Tongue (tissue), 2 donors: ENCODE results near the gene GHRH. TPM values are rescaled to one million over a fixed set of nuclear protein-coding genes. Genes with fewer than 3 reads are reported as not detected.
A peak's percentile ranks its signal among the peaks of the same experiment; 100 is the strongest.

Source experiments
- DNase-seq: peaks from one replicate; pipeline ENCODE4 v3.0.0-alpha.2; 2015
- total RNA-seq: library from RNA; depleted of rRNA; stranded (reverse); fragments of >200 nt; gene quantifications from one replicate; pipeline ENCODE4 v1.2.3, GENCODE V29; 2014

Gene GHRH
- total RNA-seq, 1 donor from 2014 or later, result not detected

GRCh38 chr20:37290158-37290810 is 28.7 kb upstream of the GHRH start:
- no peak for DNase-seq

GRCh38 chr20:37288091-37288490 is 26.5 kb upstream of the GHRH start:
- DNase-seq, result no peak

- no peak for DNase-seq
Observed at GRCh38 chr20:37285664-37286374, 24.2 kb upstream of the GHRH start.

DNA sequence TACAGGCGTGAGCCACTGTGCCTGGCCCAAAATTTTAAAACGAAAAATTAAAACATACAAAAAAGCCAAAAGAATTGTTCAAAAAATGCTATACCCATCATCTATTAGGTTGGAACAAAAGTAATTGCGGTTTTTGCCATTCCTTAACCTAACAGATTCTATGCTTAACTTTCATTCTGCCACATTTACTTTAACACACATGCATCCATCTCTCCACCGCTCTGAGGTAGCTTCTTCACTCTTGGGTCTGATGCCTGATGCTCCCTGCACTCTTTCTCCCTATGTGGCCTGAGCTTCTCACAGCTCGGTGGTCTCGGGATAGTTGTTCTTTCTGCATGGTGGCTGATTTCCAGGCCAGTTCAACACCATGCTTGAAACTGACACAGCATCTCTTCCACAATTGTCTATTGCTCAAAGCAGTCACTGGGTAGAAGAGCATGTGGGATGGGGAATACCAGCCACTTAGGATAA is 23.1 kb upstream of the GHRH start:
- DNase-seq, result no peak

GRCh38 chr20:37283530-37284195 is 22.0 kb upstream of the GHRH start:
- DNase-seq, result no peak

- peak; percentile 61 for DNase-seq
Observed at GRCh38 chr20:37282556-37282955, 20.9 kb upstream of the GHRH start.

DNA sequence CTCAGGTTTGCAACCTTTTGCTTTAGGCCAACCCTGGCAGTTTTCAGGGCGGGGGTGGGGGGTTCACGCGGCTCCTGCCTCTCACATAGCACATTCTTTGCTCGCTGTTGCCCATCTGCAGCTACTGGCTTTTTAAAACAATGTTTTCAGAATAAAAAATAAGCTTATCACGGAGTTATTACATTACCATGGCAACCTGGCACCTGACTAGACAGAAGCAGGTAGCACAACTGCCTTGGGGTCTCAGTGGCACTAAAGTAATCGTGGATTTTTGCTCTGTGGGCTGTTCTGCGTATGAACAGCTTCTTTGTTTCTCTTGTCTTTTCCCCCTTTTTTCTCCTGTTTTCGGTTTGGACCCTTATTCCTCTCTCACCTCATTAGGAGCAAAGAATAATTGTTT is 18.8 kb upstream of the GHRH start:
- DNase-seq, result no peak

DNA sequence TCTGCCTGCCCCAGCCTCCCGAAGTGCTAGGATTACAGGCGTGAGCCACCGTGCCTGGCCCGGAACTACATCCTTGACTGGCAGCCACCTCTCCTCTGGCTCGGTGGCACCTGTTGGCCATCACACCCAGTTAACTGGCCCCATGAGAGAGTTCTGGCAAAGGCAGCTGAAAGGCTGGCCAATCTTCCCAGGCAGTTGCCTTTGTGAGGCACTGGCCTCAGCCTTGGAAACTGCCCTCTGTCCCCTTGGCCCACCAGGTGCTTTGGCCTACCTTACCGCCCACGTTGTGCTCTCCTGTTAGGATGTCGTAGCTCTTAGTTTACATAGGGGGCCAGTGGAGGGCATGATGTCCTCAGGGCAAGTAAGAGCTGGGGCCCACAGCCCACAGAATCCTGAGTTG is 18.2 kb upstream of the GHRH start:
- no peak for DNase-seq

DNA sequence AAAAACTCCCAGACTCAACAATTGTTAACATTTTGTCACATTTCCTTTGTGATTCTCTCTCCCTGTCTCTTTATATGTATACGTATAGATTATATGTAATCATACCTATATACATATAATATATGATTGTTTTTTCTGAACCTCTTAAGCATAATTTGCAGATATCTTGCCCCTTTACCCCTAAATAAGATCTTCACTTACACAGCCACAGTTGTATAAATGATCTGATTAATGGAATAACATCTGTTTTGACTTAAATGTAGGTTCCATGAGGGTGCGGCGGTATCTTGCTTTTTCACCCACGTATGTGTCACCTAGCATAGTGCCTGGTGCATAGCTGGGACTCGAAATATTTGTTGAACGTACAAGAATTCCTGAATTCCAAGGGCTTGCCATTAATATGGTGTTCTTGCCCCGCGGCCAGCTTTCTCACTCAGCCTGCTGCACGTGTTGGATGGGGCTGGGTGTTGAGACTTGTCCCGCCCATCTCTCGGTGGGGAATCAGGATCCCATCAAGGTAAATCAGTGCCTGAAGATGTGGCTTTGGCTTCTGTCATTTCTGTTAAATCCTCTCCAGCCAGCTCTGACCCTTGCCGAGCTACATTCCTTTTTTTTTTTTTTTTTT is 17.5 kb upstream of the GHRH start:
- peak; percentile 45 for DNase-seq

- DNase-seq, result no peak
Observed at GRCh38 chr20:37277253-37277593, 15.6 kb upstream of the GHRH start.

DNA sequence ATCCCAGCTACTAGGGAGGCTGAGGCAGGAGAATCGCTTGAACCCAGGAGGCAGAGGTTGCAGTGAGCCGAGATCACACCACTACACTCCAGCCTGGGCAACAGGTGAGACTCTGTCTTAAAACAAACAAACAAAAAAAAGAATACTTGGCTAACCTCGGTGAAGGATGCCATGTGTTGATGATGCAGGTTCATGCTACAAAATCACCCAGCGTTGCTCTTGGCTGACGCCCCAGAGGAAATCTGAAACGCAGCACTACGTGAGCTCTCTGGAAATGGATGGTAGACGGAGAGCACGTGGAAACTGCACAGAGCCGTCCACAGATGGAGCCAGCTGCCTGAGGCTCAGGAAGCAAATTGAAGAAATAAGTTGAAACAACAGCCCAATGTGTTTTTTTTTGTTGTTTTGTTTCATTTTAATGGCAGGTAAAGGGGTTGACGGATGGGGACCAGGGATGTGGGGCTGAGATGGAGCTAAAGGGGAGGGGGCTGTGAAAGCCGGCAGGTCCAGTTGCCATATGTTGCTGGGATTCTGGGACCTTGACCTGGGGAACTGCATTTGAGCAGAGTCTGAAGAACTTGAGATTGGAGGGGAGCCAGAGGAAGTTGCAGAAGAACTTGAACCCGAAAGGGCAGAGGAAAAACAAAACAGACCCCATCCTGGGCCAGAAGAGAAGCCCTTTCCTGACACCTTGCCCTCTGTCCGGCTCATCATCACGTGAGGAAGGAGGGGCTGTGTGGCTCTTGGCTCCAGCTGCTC is 15.1 kb upstream of the GHRH start:
- peak; percentile 93 for DNase-seq

DNA sequence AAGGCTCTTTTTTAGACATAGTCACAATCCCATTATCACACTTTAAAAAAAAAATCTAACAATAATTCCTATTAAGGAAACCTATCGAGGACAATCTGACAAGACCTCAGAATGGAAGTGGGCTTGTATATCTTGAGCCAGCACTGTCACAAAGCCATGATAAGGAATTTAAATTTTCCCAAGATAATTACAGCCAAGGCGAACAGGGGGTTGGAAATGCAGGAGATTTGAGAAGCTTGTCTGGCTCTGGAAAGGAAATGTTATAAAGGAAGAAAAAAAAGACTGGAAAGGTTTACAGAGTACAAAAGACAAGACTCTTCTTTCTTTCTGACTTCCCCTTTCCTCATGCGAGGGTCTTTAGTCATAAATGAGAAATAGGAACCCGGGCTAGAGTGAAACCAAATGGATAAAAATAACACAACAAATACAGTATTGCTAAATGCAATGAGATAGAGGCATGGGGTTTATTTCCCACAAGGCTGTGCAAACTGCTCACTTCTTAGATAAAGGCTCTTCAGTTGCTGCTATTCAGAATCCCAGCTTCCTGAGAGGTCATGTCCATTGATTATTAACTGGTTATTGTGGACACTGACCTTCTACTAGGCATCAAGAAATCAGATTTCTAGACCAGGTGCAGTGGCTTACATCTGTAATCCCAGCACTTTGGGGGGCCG is 13.4 kb upstream of the GHRH start:
- no peak for DNase-seq

GRCh38 chr20:37273988-37274387 is 12.4 kb upstream of the GHRH start:
- no peak for DNase-seq

GRCh38 chr20:37271421-37271768 is 9.8 kb upstream of the GHRH start:
- no peak for DNase-seq

DNA sequence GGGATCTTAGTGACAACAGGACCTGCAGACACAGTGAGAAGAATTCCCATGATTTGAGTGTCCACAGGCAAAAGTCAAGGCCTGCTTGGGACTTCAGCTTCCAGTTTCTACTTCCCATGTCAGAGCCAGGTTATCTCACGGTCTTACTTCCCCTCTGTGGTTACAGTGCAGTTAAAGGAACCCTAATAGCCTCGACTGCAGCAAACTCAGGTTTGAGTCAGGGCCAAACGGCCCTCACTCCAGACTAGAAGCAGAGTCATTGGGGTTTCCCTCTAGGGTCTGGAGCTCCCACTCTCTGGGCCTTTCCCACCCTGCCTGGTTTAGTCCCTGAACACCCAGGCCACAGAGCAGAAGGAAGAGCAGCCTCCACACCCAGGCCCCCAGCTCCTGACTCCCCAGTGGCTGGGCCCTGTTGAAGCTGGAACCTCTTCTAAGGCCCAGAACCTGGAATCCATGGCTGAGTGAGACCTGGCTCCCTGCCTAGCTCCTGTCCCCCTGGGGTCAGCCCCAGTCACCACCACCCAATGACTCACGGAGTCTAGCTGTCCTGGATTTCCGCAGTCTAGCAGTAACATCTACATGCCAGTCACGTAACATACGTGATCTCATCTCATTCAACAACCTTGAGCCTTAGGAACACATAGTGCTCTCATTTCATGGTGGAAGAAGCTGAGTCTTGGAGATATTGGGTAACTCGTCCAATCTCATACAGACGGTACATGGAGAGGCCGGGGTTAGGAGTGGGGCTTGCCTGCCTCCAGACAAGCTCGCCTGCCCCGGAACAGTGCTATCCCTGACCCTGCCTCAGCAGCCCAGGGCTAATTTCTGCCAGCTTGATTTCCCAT is 9.2 kb upstream of the GHRH start:
- no peak for DNase-seq

GRCh38 chr20:37267667-37268313 is 6.2 kb upstream of the GHRH start:
- peak; percentile 32 for DNase-seq

DNA sequence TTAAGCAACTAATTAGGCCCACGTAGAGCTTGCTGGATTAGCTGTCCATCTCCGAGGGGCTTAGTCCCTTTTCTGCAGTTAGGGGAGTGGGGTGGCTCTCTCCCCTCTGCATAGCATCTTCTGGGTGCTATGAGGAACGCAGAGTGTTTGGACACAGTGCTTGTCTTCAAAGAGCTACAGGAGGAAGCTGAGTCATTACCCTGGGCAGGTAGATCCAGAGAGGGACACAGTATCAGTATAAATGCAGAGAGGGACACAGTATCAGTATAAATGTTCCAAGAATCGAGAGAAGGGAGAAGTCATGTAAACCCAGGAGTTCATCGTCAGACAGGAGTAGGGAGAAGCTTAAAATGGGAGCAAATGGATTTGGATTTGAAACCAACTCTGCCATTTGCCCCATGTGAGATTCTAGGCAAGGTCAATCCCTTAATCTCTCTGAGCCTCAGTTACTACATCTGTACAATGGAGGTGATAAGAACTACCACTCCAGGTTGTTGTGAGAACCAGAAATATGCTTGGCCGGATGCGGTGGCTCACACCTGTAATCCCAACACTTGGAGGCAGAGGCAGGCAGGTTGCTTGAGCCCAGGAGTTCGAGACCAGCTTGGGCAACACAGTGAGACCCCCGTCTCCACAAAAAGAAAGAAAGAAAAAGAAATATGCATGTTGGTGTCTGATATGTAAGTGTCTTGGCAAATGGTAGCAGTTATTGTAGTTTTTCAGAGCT is 5.5 kb upstream of the GHRH start:
- DNase-seq, result no peak

DNA sequence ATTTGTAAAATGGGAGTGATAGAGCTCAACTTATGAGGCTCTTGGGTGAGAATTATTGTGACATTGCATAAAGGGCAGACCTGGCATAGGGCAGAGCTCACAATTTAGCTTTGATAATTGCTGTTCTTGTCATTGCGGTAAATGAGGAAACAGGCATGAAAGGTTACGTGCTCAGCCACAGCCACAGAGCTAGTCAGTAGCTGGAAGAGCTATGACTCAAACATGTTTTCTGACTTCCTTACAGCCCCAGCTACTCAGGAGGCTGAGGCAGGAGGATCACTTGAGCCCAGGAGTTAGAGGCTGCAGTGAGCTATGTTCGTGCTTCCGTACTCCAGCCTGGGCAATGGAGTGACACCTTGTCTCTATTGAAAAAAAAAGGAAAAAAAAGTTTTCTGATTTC is 3.5 kb upstream of the GHRH start:
- no peak for DNase-seq

GRCh38 chr20:37263686-37264085 is 2.1 kb upstream of the GHRH start:
- DNase-seq, result no peak

DNA sequence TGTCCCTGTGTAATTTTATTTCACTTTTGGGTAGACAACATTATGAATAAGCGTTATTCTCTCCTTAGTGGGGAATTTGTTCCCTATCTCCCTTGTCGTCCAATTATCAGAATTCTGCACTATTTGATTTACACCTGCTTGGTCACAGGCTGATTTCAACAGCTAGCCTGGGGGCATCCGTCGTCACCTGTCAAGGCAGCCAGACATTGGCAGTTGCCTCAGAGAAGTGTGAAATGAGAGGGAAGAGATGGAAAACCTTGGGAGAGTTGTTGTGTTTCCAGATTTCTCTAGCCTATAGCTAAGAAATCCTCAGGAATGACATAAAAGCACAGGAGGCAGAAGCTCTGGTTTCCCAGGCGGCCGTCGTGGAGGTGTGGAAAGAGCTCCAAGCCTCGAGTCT is 891 bp upstream of the GHRH start:
- no peak for DNase-seq
